CD4-positive, alpha-beta memory T cell (primary cell): ENCODE measurements around the gene ZC3H15. TPM values are rescaled to one million over a fixed set of nuclear protein-coding genes. Genes with fewer than 3 reads are reported as not detected.

Experiments
- polyA plus RNA-seq, 2 donors: library from polyadenylated mRNA; unstranded; fragments of 300-500 nt; fragmentation: Illumina TruSeq; gene quantifications; one replicate each; pipeline ENCODE4 v1.2.3, GENCODE V29; 2021
- total RNA-seq, 2 experiments: library from RNA; stranded (reverse); gene quantifications; one replicate each; pipeline ENCODE4 v1.2.3, GENCODE V29; 2021

ZC3H15 gene
- total and polyA plus RNA-seq, 4 experiments from 2014 or later, result 53.5 to 73.4 (median 65.6) TPM

Other genes with a start within 250 kb of the ZC3H15 start
- gene ITGAV, start 103.8 kb downstream of the ZC3H15 start, total RNA-seq, result 10 to 100 TPM; 11.0 to 12.0 TPM
- 1 to 10 TPM; 1.2 to 2.3 TPM for gene ITGAV, start 103.8 kb downstream of the ZC3H15 start, polyA plus RNA-seq
- gene FAM171B, start 207.8 kb downstream of the ZC3H15 start, total RNA-seq, result under 1 TPM; 0.14 to 0.15 TPM
- under 1 TPM in 1 of 2 donors, not detected in 1; 0.02 TPM for gene FAM171B, start 207.8 kb downstream of the ZC3H15 start, polyA plus RNA-seq